HUES6 (cell line): ENCODE data around the gene KRTAP1-5.
"Not testable (repeated sequence)": the region's sequence is repeated elsewhere in the genome, so short reads cannot be mapped to it uniquely, and the experiment has no call there.

Experiments used
- H3K27ac ChIP-seq: 2 replicates; pipeline ENCODE4 v1.7.0; 2013; ENCODE audit warnings: low read depth, mild to moderate bottlenecking, low read length, inconsistent platforms
- H3K27me3 ChIP-seq: 2 replicates; pipeline ENCODE4 v1.6.1; 2013; ENCODE audit warnings: low read length; ENCODE audit not compliant: control insufficient read depth, insufficient read depth
- H3K36me3 ChIP-seq: 2 replicates; pipeline ENCODE4 v1.6.1; 2013; ENCODE audit warnings: low read length; ENCODE audit not compliant: control insufficient read depth, insufficient read depth
- H3K4me1 ChIP-seq: 2 replicates; pipeline ENCODE4 v1.6.1; 2013; ENCODE audit warnings: low read length; ENCODE audit not compliant: control insufficient read depth, insufficient read depth
- H3K4me3 ChIP-seq: 2 replicates; pipeline ENCODE4 v1.5.1; 2013; ENCODE audit warnings: low read depth, low read length
- H3K9ac ChIP-seq: one replicate; pipeline ENCODE4 v1.6.1; 2013; ENCODE audit warnings: mild to moderate bottlenecking, low read length
- H3K9me3 ChIP-seq: 2 replicates; pipeline ENCODE4 v1.6.1; 2013; ENCODE audit warnings: low read depth, low read length; ENCODE audit not compliant: control insufficient read depth, insufficient read depth

Gene KRTAP1-5

DNA sequence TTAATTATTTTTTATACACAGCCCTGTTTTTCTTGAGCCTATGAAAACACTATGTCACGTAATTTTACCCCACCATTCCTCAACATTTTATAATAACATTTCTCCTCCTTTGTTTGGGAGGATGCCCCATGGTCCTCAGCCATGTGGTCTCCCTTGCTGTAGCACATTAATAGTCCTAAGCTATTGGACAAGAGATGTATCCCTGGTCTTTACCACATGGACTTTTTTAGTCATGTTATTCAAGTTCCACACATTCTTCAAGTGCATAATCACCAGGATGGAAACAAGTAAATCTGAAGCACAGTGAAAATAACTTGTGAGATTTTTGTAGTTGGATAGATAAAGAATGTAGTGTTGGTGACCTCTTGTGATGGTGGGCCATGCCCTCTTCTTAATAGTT is 35.0 kb upstream of the KRTAP1-5 start:
- no peak overlapping the region for H3K4me3 ChIP-seq
- peaks cover 4% of the 10 kb centered on the region; the same call in 1 of the 2 replicates for H3K4me1 ChIP-seq
- H3K27me3 ChIP-seq, result no peaks in the 10 kb centered on the region
- no peak overlapping the region for H3K9ac ChIP-seq
- no peak overlapping the region for H3K27ac ChIP-seq
- H3K9me3 ChIP-seq, result no peaks in the 10 kb centered on the region; the same call in 1 of the 2 replicates
- no peaks in the 10 kb centered on the region for H3K36me3 ChIP-seq

GRCh38 chr17:41060052-41060604 is 33.1 kb upstream of the KRTAP1-5 start, which contains the start of gene KRTAP2-3:
Gene KRTAP2-3 (minus strand): TSS chr17:41060114. CDS start chr17:41060050, 64 bp downstream.
- H3K9ac ChIP-seq, result no peak within 1 kb of the TSS
- H3K4me1 ChIP-seq, result peaks cover 4% of the 10 kb centered on the region; the same call in 1 of the 2 replicates
- no peak within 1 kb of the TSS for H3K4me3 ChIP-seq
- H3K27ac ChIP-seq, result no peak within 1 kb of the TSS
- no peaks in the 10 kb centered on the region for H3K36me3 ChIP-seq
- H3K27me3 ChIP-seq, result no peaks in the 10 kb centered on the region
- H3K9me3 ChIP-seq, result no peaks in the 10 kb centered on the region; the same call in 1 of the 2 replicates

DNA sequence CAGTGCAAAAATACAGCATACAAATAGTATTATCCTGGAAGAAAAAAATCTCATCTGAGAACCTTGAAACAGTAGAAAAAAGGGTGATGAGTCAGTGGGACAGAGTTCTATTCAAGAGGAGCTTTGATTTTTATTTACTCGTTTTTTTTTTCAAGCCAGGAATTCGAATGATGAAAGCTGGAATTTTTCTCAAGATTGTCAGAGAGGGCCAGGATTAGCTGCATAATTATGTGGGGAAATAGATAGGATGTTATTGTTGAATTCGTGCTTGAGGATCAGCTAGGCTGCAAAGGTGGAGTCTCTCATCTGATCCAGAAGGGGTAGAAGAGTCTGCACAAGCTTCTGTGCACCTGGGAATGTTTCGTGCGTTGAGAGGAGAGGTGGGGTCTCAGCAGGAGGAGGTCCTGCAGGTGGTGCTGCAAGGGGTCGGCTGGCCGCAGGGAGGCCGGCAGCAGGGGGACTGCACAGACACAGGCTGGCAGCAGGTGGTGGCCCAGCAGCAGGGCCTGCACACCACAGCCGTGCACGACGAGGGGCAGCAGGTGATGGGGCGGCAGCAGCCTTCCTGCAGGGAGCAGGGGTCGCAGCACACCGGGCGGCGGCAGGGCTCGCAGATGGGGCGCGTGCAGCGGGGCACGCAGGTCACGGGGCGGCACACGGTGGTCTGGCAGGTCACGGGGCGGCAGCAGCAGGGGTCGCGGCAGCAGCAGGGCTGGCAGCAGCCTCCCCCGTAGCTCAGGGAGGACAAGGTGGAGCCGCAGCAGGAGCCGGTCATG is 32.5 kb upstream of the KRTAP1-5 start:
- not testable (repeated sequence) for H3K4me3 ChIP-seq, H3K36me3 ChIP-seq, H3K27me3 ChIP-seq, H3K9me3 ChIP-seq, H3K27ac ChIP-seq, H3K4me1 ChIP-seq, H3K9ac ChIP-seq

DNA sequence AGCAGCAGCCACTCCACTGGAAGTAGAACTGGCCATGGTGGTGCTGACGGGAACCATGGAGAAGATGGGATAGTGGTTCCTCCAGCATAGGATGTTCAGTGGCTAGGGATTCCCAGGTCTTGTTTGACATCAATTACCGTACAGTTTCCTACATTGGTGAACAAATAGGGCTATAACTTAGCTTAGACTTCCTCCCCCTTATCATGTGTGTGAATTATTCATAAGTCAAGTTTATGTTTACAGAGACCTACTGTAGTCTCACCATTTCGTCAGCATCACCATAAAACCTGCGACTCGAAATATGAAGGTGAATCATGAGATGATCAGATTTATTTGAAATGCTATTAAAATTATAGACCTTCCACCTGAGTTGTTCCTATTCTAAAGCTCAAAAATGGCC is 31.7 kb upstream of the KRTAP1-5 start:
- Histone ChIP-seq H3K27ac (no peak overlapping the region), H3K9me3 (no peaks in the 10 kb centered on the region; the same call in 1 of the 2 replicates), H3K9ac (no peak overlapping the region), H3K4me3 (no peak overlapping the region), H3K4me1 (peaks cover 4% of the 10 kb centered on the region; the same call in 1 of the 2 replicates), H3K27me3 (no peaks in the 10 kb centered on the region), H3K36me3 (no peaks in the 10 kb centered on the region)

- no peak overlapping the region for H3K27ac ChIP-seq
- H3K4me3 ChIP-seq, result no peak overlapping the region
- peaks cover 4% of the 10 kb centered on the region; the same call in 1 of the 2 replicates for H3K4me1 ChIP-seq
These were observed 30.5 kb upstream of the KRTAP1-5 start for GRCh38 chr17:41057547-41057946.

DNA sequence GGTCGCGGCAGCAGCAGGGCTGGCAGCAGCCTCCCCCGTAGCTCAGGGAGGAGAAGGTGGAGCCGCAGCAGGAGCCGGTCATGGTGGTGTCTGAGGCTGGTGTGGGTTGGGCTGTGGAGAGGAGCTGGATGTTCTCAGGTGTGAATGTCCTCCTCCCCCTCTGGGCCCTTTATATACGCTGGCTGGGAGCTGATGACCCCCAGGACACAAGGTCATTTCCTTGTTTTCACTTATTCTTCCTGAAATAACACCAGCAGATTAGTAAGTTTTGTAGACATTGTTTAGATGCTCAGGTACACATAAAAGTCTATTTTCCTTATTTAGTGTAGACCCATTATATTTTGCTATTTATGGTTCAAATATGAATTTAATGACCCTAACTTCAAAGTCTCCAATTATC is 28.1 kb upstream of the KRTAP1-5 start, which contains the start of gene KRTAP2-2:
Gene KRTAP2-2 (minus strand): TSS at position 101 of the 400 bp plus-strand sequence. CDS start 19 bp downstream, at position 82.
- H3K9ac ChIP-seq, H3K4me3 ChIP-seq: not testable (repeated sequence)

More at GRCh38 chr17:41057547-41057946, 30.5 kb upstream of the KRTAP1-5 start:
- H3K36me3 ChIP-seq, result no peaks in the 10 kb centered on the region
- no peaks in the 10 kb centered on the region for H3K27me3 ChIP-seq
- no peak overlapping the region for H3K9ac ChIP-seq
- H3K9me3 ChIP-seq, result no peaks in the 10 kb centered on the region; the same call in 1 of the 2 replicates

DNA sequence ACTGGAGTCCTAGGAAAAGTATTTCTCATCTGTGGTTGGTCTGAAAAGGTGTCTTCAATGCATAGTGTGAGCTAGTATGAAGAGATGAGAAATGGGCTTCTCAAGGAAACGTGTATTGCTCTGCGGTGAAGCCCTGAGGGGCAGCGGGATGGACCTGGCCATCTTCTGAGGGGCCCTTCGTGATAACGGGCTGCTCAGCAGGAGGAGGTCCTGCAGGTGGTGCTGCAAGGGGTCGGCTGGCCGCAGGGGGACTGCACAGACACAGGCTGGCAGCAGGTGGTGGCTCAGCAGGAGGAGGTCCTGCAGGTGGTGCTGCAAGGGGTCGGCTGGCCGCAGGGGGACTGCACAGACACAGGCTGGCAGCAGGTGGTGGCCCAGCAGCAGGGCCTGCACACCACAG is 27.5 kb upstream of the KRTAP1-5 start:
- not testable (repeated sequence) for H3K27me3 ChIP-seq

More for the DNA sequence above, 28.1 kb upstream of the KRTAP1-5 start, which contains the start of gene KRTAP2-2:
- H3K9me3 ChIP-seq, H3K27ac ChIP-seq, H3K4me1 ChIP-seq, H3K27me3 ChIP-seq, H3K36me3 ChIP-seq: not testable (repeated sequence)

DNA sequence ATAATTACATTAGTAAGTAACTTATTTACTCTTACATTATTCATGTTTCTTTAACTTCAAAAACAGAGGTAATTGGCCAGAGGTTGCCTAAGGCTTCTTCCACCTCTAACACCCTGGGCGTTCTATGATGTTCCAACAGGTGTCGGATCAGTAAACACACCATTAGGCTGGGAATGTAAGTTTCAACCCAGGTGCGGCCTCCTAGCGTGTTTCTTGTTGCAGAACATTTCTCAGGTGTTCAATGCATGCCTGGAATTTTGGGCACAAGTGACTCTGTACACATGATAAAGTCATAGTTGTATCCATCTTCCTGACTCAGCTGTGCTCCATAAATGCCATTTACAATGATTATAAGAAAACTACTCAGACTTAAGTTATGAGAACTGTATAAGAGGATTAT is 27.0 kb upstream of the KRTAP1-5 start:
- Histone ChIP-seq H3K27me3 (no peaks in the 10 kb centered on the region), H3K4me1 (no peaks in the 10 kb centered on the region; the same call in 1 of the 2 replicates), H3K36me3 (no peaks in the 10 kb centered on the region), H3K4me3 (no peak overlapping the region), H3K9me3 (no peaks in the 10 kb centered on the region; the same call in 1 of the 2 replicates), H3K27ac (no peak overlapping the region), H3K9ac (no peak overlapping the region)

More for the DNA sequence above, 27.5 kb upstream of the KRTAP1-5 start:
- H3K27ac ChIP-seq, H3K4me3 ChIP-seq, H3K36me3 ChIP-seq, H3K4me1 ChIP-seq, H3K9ac ChIP-seq, H3K9me3 ChIP-seq: not testable (repeated sequence)

DNA sequence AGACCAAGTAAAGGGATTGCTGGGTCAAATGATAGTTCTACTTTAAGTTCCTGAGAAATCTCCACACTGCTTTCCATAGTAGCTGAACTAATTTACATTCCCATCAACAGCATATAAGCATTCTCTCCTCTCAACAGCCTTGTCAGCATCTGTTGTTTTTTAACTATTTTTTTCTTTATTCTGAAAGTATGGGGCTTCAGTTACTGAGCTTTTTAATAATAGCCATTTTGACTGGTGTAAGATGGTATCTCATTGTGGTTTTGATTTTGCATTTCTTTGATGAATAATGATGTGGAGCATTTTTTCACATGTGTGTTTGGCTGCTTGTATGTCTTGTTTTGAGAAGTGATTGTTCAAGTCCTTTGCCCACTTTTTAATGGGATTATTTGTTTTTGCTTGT is 25.6 kb upstream of the KRTAP1-5 start:
- Histone ChIP-seq H3K9ac (no peak overlapping the region), H3K9me3 (no peaks in the 10 kb centered on the region; the same call in 1 of the 2 replicates), H3K4me3 (no peak overlapping the region), H3K4me1 (peaks cover 2% of the 10 kb centered on the region), H3K27me3 (no peaks in the 10 kb centered on the region), H3K36me3 (no peaks in the 10 kb centered on the region), H3K27ac (no peak overlapping the region)

DNA sequence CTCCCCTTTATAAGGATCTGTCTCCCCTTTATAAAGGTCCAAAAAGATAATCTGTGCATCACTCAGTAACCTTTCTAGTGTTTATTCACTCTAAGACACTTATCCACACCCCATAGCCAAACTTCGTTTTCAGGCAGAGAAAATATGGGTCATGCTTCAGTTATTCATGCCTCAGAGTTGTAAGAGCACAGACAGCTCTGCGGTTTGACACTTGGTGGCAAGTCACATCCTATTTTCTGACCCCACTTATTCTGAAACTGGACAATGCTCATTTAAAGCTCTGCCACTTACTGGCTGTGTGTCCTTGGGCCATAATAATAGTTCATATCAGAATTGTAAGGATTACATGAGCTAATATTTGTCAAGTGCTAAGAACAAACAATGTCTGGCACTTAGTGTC is 22.1 kb upstream of the KRTAP1-5 start:
- no peaks in the 10 kb centered on the region for H3K9me3 ChIP-seq
- no peaks in the 10 kb centered on the region for H3K36me3 ChIP-seq
- peaks cover 2% of the 10 kb centered on the region for H3K4me1 ChIP-seq
- no peaks in the 10 kb centered on the region for H3K27me3 ChIP-seq
- H3K27ac ChIP-seq, result no peak overlapping the region
- H3K4me3 ChIP-seq, result no peak overlapping the region
- H3K9ac ChIP-seq, result no peak overlapping the region

DNA sequence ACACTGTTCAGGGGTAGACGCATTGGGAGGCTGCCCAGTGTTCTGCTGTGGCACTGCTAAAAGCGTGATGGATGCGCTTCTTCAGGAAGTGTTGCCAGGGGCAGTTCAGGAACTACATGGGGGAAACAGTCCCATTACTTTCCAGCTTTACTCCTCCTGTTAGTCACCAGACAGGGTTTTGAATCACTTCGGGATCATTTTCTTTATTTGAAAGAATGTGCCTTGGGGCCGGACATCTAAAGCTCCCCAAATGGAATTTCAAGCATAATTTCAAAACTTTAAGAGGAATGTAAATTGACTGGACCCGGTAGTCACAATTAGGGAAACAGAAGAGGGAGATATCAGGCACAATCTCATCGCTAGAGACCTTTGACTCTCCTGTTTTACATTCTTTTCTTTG is 21.4 kb upstream of the KRTAP1-5 start:
- Histone ChIP-seq H3K9me3 (no peaks in the 10 kb centered on the region), H3K4me1 (peaks cover 2% of the 10 kb centered on the region), H3K27ac (no peak overlapping the region), H3K9ac (no peak overlapping the region), H3K36me3 (no peaks in the 10 kb centered on the region), H3K4me3 (no peak overlapping the region), H3K27me3 (no peaks in the 10 kb centered on the region)
